SK-N-SH (cell line): ENCODE measurements around the gene UPF2.

Experiments
- CTCF ChIP-seq: fragments of 200-600 bp; sonication (generic); IDR thresholded peaks from 2 replicates; pipeline ENCODE4 v1.6.1; 2017; ENCODE audit warnings: antibody characterized with exemption, mild to moderate bottlenecking, moderate library complexity
- ELF1 ChIP-seq: IDR thresholded peaks from 2 replicates; pipeline ENCODE4 v1.4.0; 2012
- EZH2phosphoT487 ChIP-seq: fragments of 200-600 bp; sonication (generic); IDR thresholded peaks from 2 replicates; pipeline ENCODE4 v1.6.1; 2017; ENCODE audit warnings: low read depth, mixed run types, mild to moderate bottlenecking, antibody characterized with exemption, moderate library complexity, borderline replicate concordance
- MAX ChIP-seq: IDR thresholded peaks from 2 replicates; pipeline ENCODE4 v1.4.0; 2012; ENCODE audit warnings: low read depth
- MXI1 ChIP-seq: IDR thresholded peaks from 2 replicates; pipeline ENCODE4 v1.6.1; 2012; ENCODE audit warnings: mild to moderate bottlenecking, low read depth, low read length, improper control_type of control experiment
- POLR2AphosphoS5 ChIP-seq: IDR thresholded peaks from 2 replicates; pipeline ENCODE4 v1.6.1; 2012; ENCODE audit warnings: low read depth, low read length
- RAD21 ChIP-seq: IDR thresholded peaks from 2 replicates; pipeline ENCODE4 v1.6.1; 2012; ENCODE audit warnings: mild to moderate bottlenecking, low read length
- REST ChIP-seq: IDR thresholded peaks from 2 replicates; pipeline ENCODE4 v1.6.1; 2012; ENCODE audit warnings: mild to moderate bottlenecking, low read depth, low read length, moderate library complexity
- RXRA ChIP-seq: IDR thresholded peaks from 2 replicates; pipeline ENCODE4 v1.4.0; 2012; ENCODE audit warnings: low read depth, mild to moderate bottlenecking, borderline replicate concordance
- YY1 ChIP-seq: IDR thresholded peaks from 2 replicates; pipeline ENCODE4 v1.4.0; 2012; ENCODE audit warnings: low read depth, mild to moderate bottlenecking
- ZBTB33 ChIP-seq: IDR thresholded peaks from 2 replicates; pipeline ENCODE4 v1.4.0; 2012; ENCODE audit warnings: low read depth, borderline replicate concordance

- TF ChIP-seq CTCF (no peak), EZH2phosphoT487 (no peak), RAD21 (no peak), POLR2AphosphoS5 (no peak), ZBTB33 (no peak), YY1 (no peak), MXI1 (no peak), REST (no peak), ELF1 (no peak), RXRA (no peak), MAX (no peak)
Measured at GRCh38 chr10:11894381-11895107, 148.1 kb downstream of the UPF2 start.
